T-helper 2 cell (primary cell): Measurements from ENCODE around the gene MXRA7.
A peak's percentile ranks its signal among the peaks of the same experiment; 100 is the strongest.

ENCODE experiments used
- DNase-seq, 5 experiments: peaks; one replicate each; pipeline versions ENCODE4 v3.0.0 to v3.0.0-alpha.2; 2012 to 2022

The MXRA7 gene

DNA sequence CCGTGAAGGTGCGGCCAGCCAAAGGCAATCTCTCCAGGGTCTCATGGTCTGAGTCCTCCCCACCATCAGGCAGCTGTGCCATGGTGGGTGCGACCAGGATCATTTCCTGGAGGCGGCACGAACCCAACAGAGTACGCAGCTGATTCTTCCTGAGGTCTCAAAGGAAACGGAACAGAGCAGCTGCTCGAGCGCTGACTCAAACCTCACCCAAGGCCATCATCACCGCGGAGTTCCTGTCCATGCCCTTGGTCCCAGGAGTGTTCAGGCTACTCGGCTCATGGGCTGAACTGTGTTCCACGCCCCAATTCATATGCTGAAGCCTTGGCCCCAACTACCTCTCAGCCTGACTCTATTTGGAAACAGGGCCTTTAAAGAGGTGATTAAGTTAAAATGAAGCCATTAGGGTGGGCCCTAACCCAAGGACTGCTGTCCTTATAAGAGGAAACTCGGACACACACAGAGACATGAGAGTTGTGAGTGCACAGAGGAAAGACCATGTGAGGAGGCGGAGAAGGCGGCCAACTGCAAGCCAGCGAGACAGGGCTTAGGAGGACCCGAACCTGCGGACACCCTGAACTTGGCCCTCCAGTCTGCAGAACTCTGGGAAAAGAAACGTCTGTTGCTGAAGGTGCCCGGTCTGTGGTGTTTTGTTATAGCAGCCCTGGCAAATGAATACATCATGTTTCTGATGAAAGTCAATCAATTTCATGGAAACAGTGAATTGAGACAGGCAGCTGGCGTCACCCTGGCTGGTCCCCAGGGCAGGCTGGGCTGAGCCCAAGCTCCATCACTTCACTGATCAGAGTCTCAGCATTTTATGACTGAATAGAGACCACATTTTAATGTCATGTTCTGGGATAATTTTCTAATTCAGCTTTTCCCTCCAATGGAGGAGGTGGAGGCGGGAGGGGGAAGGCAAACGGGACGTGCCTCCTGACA, 13.7 kb downstream of the MXRA7 start:
- DNase-seq = peak in 1 of 5 experiments; percentile 13

GRCh38 chr17:76695059-76695831, 15.5 kb downstream of the MXRA7 start:
- no peak for DNase-seq

DNA sequence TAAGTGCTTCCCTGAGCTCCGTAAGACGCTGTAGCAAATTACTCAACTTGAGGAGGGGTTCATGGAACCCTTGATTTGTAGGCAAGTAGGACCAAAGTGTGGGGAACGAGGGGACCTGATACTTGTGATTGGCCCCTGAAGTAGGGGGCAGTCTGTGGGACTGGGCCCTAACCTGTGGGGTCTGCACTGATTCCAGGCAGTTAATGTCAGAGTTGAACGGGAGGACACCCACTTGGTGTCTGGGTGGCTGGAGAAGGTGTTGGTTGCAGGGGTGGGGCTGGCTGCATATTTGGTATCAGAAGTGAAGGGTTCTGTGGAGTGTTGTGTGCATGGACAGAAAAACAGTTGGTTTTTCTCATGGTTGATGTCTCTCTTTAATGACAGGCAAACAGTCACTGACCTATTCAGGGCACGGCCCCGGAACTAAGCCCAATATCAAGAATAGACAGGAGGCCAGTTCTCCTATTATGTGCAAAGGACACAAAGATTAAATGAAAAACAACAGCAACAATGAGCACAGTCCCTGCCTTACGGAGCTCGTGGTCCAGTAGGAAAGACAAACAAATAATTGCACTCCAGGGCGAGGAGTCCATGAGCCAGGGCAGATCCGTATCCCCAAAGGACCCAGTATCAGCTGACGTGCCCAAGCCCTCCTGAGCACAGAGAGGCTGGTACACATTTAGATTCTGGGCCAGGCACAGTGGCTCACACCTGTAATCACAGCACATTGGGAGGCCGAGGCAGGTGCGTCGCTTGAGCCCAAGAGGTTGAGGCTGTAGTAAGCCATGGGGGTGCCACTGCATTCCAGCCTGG, 19.2 kb downstream of the MXRA7 start:
- DNase-seq = no peak

GRCh38 chr17:76690596-76691280, 20.0 kb downstream of the MXRA7 start:
- no peak for DNase-seq

GRCh38 chr17:76689859-76690258, 20.9 kb downstream of the MXRA7 start:
- no peak for DNase-seq

- DNase-seq = no peak
These were observed 22.6 kb downstream of the MXRA7 start for GRCh38 chr17:76688165-76688622.

DNA sequence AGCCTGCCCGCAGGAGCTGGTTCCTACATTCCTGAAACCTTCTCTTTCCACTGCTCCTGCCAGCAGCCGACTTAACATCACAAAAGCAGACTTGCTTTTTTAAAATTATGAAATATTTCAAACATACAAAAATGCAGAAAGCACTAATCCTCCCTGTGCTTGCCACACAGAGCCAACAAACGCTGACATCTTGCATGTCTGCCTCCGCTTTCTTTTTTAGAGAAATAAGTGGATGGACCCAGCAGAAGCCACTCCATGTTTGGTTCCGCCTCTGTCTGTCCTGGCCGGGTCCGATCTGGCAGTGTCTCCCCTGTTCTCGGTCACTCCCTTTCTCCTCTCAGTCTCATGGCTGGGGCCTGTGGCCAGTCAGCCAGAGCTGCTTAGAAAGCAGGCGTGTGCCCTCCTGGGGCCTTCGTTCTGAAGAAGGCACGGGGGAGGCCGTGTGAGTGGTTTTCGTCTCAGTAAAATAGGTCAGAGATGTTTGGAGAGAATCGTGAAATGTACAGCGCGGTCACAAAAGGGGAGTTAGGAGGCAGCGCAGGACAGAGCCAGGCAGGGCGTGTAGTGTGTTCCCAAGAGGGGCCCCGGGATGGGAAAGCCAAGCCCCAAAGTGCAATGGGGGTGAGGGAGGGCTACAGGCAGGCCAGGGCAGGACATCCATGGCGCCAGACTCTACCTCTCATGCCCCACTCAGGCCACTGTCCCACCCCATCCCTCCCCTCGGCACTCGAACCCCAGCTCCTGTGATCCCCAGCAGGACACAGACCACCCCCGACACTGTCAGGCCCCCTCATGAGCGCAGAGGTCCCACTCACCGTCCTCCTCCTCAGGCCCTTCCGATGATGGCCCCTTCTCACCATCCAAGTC, 23.2 kb downstream of the MXRA7 start:
- no peak for DNase-seq

GRCh38 chr17:76686538-76687297, 24.0 kb downstream of the MXRA7 start:
- no peak for DNase-seq

DNA sequence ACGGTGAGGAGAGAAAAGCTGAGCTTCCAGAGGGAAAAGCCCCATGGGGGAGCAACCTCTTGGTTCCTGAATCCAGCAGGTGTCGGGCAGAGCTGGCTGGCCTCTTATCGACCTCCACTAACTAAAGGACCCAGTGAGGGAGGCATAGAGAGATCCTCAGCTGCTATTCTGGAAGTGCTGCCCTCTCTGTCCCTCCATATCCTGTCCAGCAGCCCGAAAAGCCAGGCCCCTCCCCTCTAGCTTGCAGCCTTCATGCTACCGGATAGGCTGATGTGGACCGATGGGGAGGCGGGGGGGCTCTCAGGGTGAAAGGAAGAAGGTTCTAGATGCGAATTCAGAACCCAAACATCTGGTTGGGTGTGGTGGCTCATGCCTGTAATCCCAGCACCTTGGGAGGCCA, 24.9 kb downstream of the MXRA7 start:
- no peak for DNase-seq

DNA sequence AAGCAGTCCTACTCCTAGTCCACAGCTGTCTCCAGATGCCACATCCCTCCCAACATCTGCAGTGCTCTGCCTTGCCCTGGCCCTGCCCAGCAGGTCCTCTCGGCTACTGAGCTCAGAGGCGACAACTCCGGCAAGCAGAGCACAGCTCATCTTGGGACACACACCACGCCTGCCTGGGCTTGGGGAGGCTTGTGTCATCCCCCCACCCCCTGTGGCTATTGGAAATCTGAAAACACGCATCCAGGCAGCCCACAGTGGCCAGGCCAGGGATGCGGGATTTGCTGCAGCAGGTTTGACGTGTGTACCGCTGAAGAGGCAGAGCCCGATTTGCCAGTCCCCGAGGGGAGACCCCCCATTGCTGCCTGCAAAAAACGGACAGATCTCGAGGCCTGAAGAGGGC, 25.4 kb downstream of the MXRA7 start:
- no peak for DNase-seq

DNA sequence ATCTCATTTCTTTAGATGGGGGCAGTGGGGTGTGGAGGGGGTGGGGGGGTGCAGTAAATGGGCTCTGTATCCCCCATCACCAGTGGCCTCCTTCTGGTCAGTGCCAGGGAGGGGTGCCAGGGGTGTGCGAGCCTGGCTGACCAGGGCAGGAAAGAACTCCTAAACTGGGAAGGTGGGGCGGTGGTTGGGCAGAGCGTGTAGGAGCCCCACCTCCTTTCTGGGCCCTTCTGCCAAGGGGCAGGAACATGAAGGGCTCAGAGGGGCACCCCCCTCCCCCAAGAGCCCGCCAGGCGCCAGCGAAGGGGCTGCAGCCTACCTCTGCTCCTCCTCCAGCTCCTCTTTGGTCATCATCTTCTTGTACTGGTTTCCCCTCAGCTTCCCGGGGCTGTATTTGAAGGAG, 26.0 kb downstream of the MXRA7 start:
- no peak for DNase-seq

GRCh38 chr17:76683921-76684745, 26.6 kb downstream of the MXRA7 start:
- DNase-seq = no peak

- DNase-seq = no peak
These were observed 27.6 kb downstream of the MXRA7 start for GRCh38 chr17:76683011-76683755.

GRCh38 chr17:76682296-76682695, 28.5 kb downstream of the MXRA7 start:
- DNase-seq = no peak

GRCh38 chr17:76681222-76682137, 29.3 kb downstream of the MXRA7 start:
- DNase-seq = peak in 4 of 5 experiments; percentile 39 to 78 (median 57)

- no peak for DNase-seq
These were observed 31.5 kb downstream of the MXRA7 start for GRCh38 chr17:76679239-76679638.

- DNase-seq = peak in 3 of 5 experiments; percentile 11 to 72 (median 42)
These were observed 32.4 kb downstream of the MXRA7 start for GRCh38 chr17:76678330-76678729.
